HEK293 (cell line): ENCODE results near the gene UBE2D2.

Experiments
- CTCF ChIP-seq: fragments of 450-650 bp; formaldehyde crosslinking; IDR thresholded peaks from 2 replicates; pipeline ENCODE4 v1.5.1; 2016; ENCODE audit warnings: missing biosample characterization, missing genetic modification characterization
- KLF9 ChIP-seq: fragments of 450-650 bp; formaldehyde crosslinking; IDR thresholded peaks from 2 replicates; pipeline ENCODE4 v1.5.1; 2016; ENCODE audit warnings: missing biosample characterization, missing genetic modification characterization, low read depth
- MYNN ChIP-seq: fragments of 450-650 bp; formaldehyde crosslinking; IDR thresholded peaks from 2 replicates; pipeline ENCODE4 v1.5.1; 2016; ENCODE audit warnings: missing biosample characterization, missing genetic modification characterization, borderline replicate concordance
- SETDB1 ChIP-seq: IDR thresholded peaks from one replicate; pipeline ENCODE4 v1.6.1; 2017; ENCODE audit warnings: mild to moderate bottlenecking, low read length, moderate library complexity, mixed read lengths; ENCODE audit not compliant: insufficient read length
- SP7 ChIP-seq: fragments of 450-650 bp; formaldehyde crosslinking; IDR thresholded peaks from 2 replicates; pipeline ENCODE4 v1.5.1; 2016; ENCODE audit warnings: missing biosample characterization, missing genetic modification characterization
- ZBTB7A ChIP-seq: fragments of 450-650 bp; formaldehyde crosslinking; IDR thresholded peaks from 2 replicates; pipeline ENCODE4 v1.5.1; 2016; ENCODE audit warnings: low read depth, missing biosample characterization, missing genetic modification characterization
- ZNF140 ChIP-seq: fragments of 450-650 bp; formaldehyde crosslinking; IDR thresholded peaks from 2 replicates; pipeline ENCODE4 v1.5.1; 2016; ENCODE audit warnings: missing biosample characterization, missing genetic modification characterization
- ZNF146 ChIP-seq: fragments of 450-650 bp; formaldehyde crosslinking; IDR thresholded peaks from 2 replicates; pipeline ENCODE4 v1.5.1; 2016; ENCODE audit warnings: missing biosample characterization, missing genetic modification characterization
- ZNF18 ChIP-seq: fragments of 450-650 bp; formaldehyde crosslinking; IDR thresholded peaks from 2 replicates; pipeline ENCODE4 v1.5.1; 2016; ENCODE audit warnings: missing biosample characterization, missing genetic modification characterization
- ZNF211 ChIP-seq: fragments of 450-650 bp; formaldehyde crosslinking; IDR thresholded peaks from 2 replicates; pipeline ENCODE4 v1.5.1; 2016; ENCODE audit warnings: low read depth, missing biosample characterization, missing genetic modification characterization
- ZNF510 ChIP-seq: fragments of 450-650 bp; formaldehyde crosslinking; IDR thresholded peaks from 2 replicates; pipeline ENCODE4 v1.5.1; 2018; ENCODE audit warnings: mild to moderate bottlenecking, missing genetic modification characterization, missing biosample characterization; ENCODE audit not compliant: insufficient replicate concordance
- ZNF555 ChIP-seq: fragments of 450-650 bp; formaldehyde crosslinking; conservative IDR thresholded peaks from 2 replicates; pipeline ENCODE4 v1.5.1; 2017; ENCODE audit warnings: missing biosample characterization, mild to moderate bottlenecking, missing genetic modification characterization, inconsistent platforms
- ZNF677 ChIP-seq: fragments of 450-650 bp; IDR thresholded peaks from 2 replicates; pipeline ENCODE4 v1.5.0; 2018; ENCODE audit warnings: missing biosample characterization, mild to moderate bottlenecking, missing genetic modification characterization, moderate library complexity
- ZNF843 ChIP-seq: fragments of 450-650 bp; formaldehyde crosslinking; IDR thresholded peaks from 2 replicates; pipeline ENCODE4 v1.5.1; 2016; ENCODE audit warnings: missing biosample characterization, missing genetic modification characterization

- TF ChIP-seq ZNF146, result no peak
- TF ChIP-seq CTCF (tag by site-specific recombination), result no peak
- TF ChIP-seq ZNF843 (tag by site-specific recombination), result no peak
- TF ChIP-seq ZNF18 (tag by site-specific recombination), result no peak
- TF ChIP-seq KLF9 (tag by site-specific recombination), result no peak
- TF ChIP-seq SP7 (tag by site-specific recombination), result no peak
- no peak for TF ChIP-seq MYNN (tag by site-specific recombination)
- TF ChIP-seq ZNF211 (tag by site-specific recombination), result no peak
- no peak for TF ChIP-seq ZNF677 (tag by site-specific recombination)
- no peak for TF ChIP-seq ZNF510 (tag by site-specific recombination)
- TF ChIP-seq ZNF140 (tag by site-specific recombination), result no peak
- no peak for TF ChIP-seq ZBTB7A
- TF ChIP-seq SETDB1, result no peak
- TF ChIP-seq ZNF555 (tag by site-specific recombination), result no peak
These were observed 82.0 kb downstream of the UBE2D2 start for GRCh38 chr5:139642891-139643871.
